Measurements from ENCODE around the gene GFER. TPM values are rescaled to one million over a fixed set of nuclear protein-coding genes. Genes with fewer than 3 reads are reported as not detected.

The GFER gene
- total and polyA plus RNA-seq, 7 donors = 18.9 to 53.2 (median 34.2) TPM

DNA sequence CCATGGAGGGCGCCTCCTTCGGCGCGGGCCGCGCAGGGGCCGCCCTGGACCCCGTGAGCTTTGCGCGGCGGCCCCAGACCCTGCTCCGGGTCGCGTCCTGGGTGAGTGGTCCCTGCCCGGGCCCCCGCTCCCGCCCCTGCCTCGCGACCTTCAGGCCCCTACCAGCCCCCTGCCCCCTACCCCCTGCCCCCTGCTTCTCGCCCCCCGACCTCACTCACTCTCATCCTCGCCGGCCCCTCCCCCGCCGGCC, 6.0 kb downstream of the GFER start:
- TF ChIP-seq, protein P1, sequence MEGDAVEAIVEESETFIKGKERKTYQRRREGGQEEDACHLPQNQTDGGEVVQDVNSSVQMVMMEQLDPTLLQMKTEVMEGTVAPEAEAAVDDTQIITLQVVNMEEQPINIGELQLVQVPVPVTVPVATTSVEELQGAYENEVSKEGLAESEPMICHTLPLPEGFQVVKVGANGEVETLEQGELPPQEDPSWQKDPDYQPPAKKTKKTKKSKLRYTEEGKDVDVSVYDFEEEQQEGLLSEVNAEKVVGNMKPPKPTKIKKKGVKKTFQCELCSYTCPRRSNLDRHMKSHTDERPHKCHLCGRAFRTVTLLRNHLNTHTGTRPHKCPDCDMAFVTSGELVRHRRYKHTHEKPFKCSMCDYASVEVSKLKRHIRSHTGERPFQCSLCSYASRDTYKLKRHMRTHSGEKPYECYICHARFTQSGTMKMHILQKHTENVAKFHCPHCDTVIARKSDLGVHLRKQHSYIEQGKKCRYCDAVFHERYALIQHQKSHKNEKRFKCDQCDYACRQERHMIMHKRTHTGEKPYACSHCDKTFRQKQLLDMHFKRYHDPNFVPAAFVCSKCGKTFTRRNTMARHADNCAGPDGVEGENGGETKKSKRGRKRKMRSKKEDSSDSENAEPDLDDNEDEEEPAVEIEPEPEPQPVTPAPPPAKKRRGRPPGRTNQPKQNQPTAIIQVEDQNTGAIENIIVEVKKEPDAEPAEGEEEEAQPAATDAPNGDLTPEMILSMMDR (IDR thresholded peaks at IDR 0.05) = no peak
- H3K4me3 ChIP-seq = no peak overlapping the region
- peaks cover 4 to 23% of the 10 kb centered on the region in 2 donors for H3K36me3 ChIP-seq (ENCODE audit: insufficient read depth in 1 of 2, low read depth in 1 of 2)
- intact Hi-C loops (cut with DNase I) = no loop called here
- peaks cover 0 to 34% (median 20%) of the 10 kb centered on the region in 3 donors for H3K27me3 ChIP-seq (ENCODE audit: insufficient read depth in 3 of 3, low read length in 2 of 3)
- H3K9me3 ChIP-seq = no peaks in the 10 kb centered on the region
- no peak overlapping the region for H3K27ac ChIP-seq
- H3K4me1 ChIP-seq = peaks cover 18% of the 10 kb centered on the region
- no peak for DNase-seq
- no peak for ATAC-seq
- 0 to 2% (median 1%) methylated on average over 7 to 25 of the region's 25 CpGs for WGBS, 3 donors

DNA sequence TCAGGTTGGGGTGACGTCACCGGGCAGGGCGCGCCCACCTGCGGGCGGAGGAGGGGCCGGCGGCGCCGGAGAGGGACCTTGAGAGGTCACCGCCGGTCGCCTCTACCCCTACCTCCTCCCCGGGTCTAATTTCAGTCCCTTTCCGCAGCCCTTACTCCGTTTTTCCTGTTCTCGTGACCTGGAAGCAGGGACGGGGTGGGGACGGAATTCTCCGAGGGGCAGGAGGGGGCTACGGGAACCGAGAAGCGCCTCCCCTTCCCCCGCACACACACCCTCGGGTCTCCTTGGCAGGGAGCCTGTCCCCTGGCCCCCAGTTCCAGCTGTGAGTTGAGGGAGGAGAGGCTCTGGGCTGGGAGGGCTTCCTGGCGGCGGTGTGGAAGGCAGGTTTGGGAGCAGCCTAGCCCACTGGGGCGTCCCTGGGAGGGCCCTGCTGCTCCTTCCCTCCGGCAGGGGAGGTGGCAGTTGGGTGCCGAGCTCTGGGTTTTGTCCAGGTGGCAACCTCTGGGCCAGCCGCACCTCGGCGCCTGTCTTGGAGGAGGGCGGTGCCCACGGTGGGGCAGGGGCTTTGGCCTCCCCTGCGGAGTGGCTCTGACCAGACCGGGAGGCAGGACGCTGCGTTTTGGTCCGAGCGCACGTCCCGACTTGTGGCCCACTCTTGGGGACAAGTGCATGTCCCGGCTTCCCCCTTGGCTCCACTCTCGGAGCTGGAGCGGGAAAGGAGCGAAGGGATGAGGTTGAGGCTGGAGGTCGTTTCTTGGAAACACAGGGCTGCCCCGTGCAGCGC, 6.5 kb downstream of the GFER start:
- 2 to 5% (median 4%) methylated on average over 31 to 50 of the region's 50 CpGs for WGBS, 3 donors
- DNase-seq = no peak
- intact Hi-C loops (cut with DNase I) = no loop called here

DNA sequence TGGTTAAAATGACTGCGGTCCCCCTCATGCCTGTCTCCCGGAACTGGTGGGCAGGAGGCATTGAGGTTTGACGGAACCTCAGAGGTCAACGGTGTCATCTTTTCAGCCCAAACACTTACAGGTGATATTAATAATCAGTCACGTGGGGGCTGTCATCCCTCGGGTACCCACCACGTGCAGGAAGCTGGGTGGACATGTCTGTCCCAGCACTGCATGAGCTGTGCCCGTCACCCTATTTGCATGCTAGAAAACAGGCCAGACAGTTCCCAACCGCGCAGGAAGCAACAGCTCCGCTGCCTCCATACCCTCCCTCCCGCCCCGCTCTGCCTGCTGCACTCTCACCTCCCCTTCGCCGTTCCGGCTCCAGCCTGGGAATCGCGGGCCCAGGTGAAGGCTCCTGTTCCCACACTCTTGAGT, 7.2 kb downstream of the GFER start:
- peak in 1 of 4 donors; percentile 7 for ATAC-seq
- Histone ChIP-seq H3K4me1 (peaks cover 13% of the 10 kb centered on the region), H3K36me3 (ENCODE audit: insufficient read depth in 1 of 2, low read depth in 1 of 2) (peaks cover 0 to 12% of the 10 kb centered on the region in 2 donors), H3K27me3 (ENCODE audit: insufficient read depth in 3 of 3, low read length in 2 of 3) (peaks cover 0 to 34% (median 20%) of the 10 kb centered on the region in 3 donors), H3K9me3 (no peaks in the 10 kb centered on the region), H3K4me3 (peak overlapping the region; percentile 7), H3K27ac (no peak overlapping the region)
- 15 to 18% (median 18%) methylated on average over 17 to 18 of the region's 18 CpGs for WGBS, 3 donors
- no peak for DNase-seq
- TF ChIP-seq, protein P1 (IDR thresholded peaks at IDR 0.05) = no peak
- intact Hi-C loops (cut with DNase I) = no loop called here

More for the DNA sequence above, 6.5 kb downstream of the GFER start:
- Histone ChIP-seq H3K4me3 (peak overlapping the region; percentile 1), H3K27me3 (ENCODE audit: insufficient read depth in 3 of 3, low read length in 2 of 3) (peaks cover 0 to 34% (median 20%) of the 10 kb centered on the region in 3 donors), H3K4me1 (peaks cover 13% of the 10 kb centered on the region), H3K27ac (no peak overlapping the region), H3K36me3 (ENCODE audit: insufficient read depth in 1 of 2, low read depth in 1 of 2) (peaks cover 4 to 18% of the 10 kb centered on the region in 2 donors), H3K9me3 (no peaks in the 10 kb centered on the region)
- ATAC-seq = no peak
- TF ChIP-seq, protein P1 (IDR thresholded peaks at IDR 0.05) = no peak

DNA sequence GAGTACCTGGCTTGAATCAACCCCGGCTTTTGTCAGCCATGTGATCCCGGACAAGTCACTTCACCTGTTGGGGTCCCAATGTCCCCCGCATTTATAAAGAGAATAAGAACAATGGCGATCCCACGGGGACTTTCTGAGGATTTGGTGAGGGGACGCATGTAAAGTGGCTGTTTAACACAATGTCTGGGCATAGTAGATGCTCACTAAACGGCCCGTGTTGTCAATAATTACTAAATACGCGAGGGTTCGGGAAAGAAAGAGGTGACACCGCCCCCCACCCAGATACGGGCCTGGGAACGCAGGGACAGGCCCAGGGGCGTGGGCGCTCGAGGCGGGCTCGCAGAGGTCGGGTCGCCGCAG, 7.6 kb downstream of the GFER start:
- peak overlapping the region; percentile 62 for H3K4me3 ChIP-seq
- H3K36me3 ChIP-seq (ENCODE audit: insufficient read depth in 1 of 2, low read depth in 1 of 2) = peaks cover 0 to 8% of the 10 kb centered on the region in 2 donors
- 16 to 19% (median 18%) methylated on average over 20 to 22 of the region's 22 CpGs for WGBS, 3 donors
- H3K27me3 ChIP-seq (ENCODE audit: insufficient read depth in 3 of 3, low read length in 2 of 3) = peaks cover 0 to 34% (median 20%) of the 10 kb centered on the region in 3 donors
- intact Hi-C loops (cut with DNase I) = no loop called here
- DNase-seq (peak in 1 of 2 donors; percentile 10), ATAC-seq (no peak)
- no peaks in the 10 kb centered on the region for H3K9me3 ChIP-seq
- TF ChIP-seq, protein P1 (IDR thresholded peaks at IDR 0.05) = no peak
- H3K4me1 ChIP-seq = peaks cover 13% of the 10 kb centered on the region
- H3K27ac ChIP-seq = no peak overlapping the region
